ENCODE measurements around the gene GPALPP1.
"Not testable (repeated sequence)": the region's sequence is repeated elsewhere in the genome, so short reads cannot be mapped to it uniquely, and the experiment has no call there.

The GPALPP1 gene

GRCh38 chr13:45055902-45056648 lies 66.7 kb downstream of the GPALPP1 start:
- H3K4me3 ChIP-seq (ENCODE audit: low read length): peak overlapping the region; percentile 27
- peak; percentile 93 for DNase-seq (ENCODE audit: low read depth)

GRCh38 chr13:45060062-45060461 lies 70.7 kb downstream of the GPALPP1 start:
- no peak overlapping the region for H3K4me3 ChIP-seq (ENCODE audit: low read length)
- no peak for DNase-seq (ENCODE audit: low read depth)
- TF ChIP-seq CTCF (IDR thresholded peaks at IDR 0.05; ENCODE audit: insufficient read depth, low read depth, low read length, missing control alignments): no peak

More at GRCh38 chr13:45055902-45056648, 66.7 kb downstream of the GPALPP1 start:
- TF ChIP-seq CTCF (IDR thresholded peaks at IDR 0.05; ENCODE audit: insufficient read depth, low read depth, low read length, missing control alignments): no peak

- no peak for TF ChIP-seq CTCF (IDR thresholded peaks at IDR 0.05; ENCODE audit: insufficient read depth, low read depth, low read length, missing control alignments)
- peak; percentile 14 for DNase-seq (ENCODE audit: low read depth)
- H3K4me3 ChIP-seq (ENCODE audit: low read length): no peak overlapping the region
Measured at GRCh38 chr13:45063261-45063860, 74.0 kb downstream of the GPALPP1 start.

- not testable (repeated sequence) for H3K4me3 ChIP-seq (ENCODE audit: low read length); DNase-seq (ENCODE audit: low read depth)
Measured at GRCh38 chr13:45063889-45064288, 74.6 kb downstream of the GPALPP1 start.

- no peak for DNase-seq (ENCODE audit: low read depth)
- TF ChIP-seq CTCF (IDR thresholded peaks at IDR 0.05; ENCODE audit: insufficient read depth, low read depth, low read length, missing control alignments): no peak
Measured at GRCh38 chr13:45064889-45065288, 75.6 kb downstream of the GPALPP1 start.

GRCh38 chr13:45068036-45069001 lies 79.0 kb downstream of the GPALPP1 start:
- no peak for TF ChIP-seq CTCF (IDR thresholded peaks at IDR 0.05; ENCODE audit: insufficient read depth, low read depth, low read length, missing control alignments)
- no peak for DNase-seq (ENCODE audit: low read depth)
- no peak overlapping the region for H3K4me3 ChIP-seq (ENCODE audit: low read length)

More at GRCh38 chr13:45064889-45065288, 75.6 kb downstream of the GPALPP1 start:
- H3K4me3 ChIP-seq (ENCODE audit: low read length): no peak overlapping the region

GRCh38 chr13:45073809-45074208 lies 84.5 kb downstream of the GPALPP1 start:
- no peak for DNase-seq (ENCODE audit: low read depth)
- TF ChIP-seq CTCF (IDR thresholded peaks at IDR 0.05; ENCODE audit: insufficient read depth, low read depth, low read length, missing control alignments): no peak

More at GRCh38 chr13:45073809-45074208, 84.5 kb downstream of the GPALPP1 start:
- H3K4me3 ChIP-seq (ENCODE audit: low read length): no peak overlapping the region
